A172 (cell line): ENCODE measurements around the gene MYO18A. TPM values are rescaled to one million over a fixed set of nuclear protein-coding genes. Genes with fewer than 3 reads are reported as not detected.

Experiments
- DNase-seq: peaks from one replicate; pipeline ENCODE4 v3.0.0-alpha.2; 2015; ENCODE audit warnings: low spot score
- total RNA-seq: library from RNA; depleted of rRNA; stranded (reverse); fragments of >200 nt; shearing (Covaris generic); gene quantifications from 2 replicates; pipeline ENCODE4 v1.2.3, GENCODE V29; 2014

The MYO18A gene
- total RNA-seq, 1 experiment from 2014 or later = 35.8 TPM

DNA sequence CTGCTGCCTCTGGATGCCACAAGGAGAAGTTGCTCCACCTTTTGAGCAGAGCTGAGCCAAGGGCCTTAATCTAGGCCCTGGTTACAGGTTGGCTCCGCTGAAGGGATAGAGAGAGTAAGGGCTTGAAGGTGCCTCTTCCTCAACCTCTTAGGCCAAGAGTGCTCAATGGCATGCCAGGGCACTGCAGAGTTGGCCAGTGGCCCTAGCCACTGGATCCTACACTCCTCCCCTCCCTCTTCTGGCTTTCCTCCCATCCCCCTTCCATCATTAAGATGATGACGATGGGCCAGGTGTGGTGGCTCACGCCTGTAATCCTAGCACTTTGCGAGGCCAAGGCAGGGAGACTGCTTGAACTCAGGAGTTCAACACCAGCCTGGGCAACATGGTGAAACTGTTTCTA is 50.5 kb downstream of the MYO18A start:
- no peak for DNase-seq

DNA sequence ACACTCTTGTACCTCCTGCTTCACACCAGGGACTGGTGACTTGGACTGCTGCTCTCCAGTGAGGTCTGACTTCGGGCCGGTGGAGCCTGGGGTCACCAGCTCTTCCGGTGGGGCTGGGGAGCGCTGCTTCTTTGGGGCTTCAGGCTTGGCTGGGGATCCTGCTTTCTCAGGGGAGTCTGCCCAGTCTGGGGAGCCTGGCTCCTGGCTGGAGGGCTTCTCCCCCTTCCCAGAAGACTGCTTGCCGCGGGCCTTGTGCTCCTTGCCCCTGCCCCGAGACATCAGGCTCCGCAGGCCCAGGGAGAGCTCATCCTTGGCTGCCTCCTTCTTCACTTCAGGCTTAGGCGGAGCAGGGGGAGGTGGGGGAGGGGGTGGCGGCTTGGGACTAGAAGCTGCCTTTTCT is 52.4 kb downstream of the MYO18A start:
- no peak for DNase-seq

DNA sequence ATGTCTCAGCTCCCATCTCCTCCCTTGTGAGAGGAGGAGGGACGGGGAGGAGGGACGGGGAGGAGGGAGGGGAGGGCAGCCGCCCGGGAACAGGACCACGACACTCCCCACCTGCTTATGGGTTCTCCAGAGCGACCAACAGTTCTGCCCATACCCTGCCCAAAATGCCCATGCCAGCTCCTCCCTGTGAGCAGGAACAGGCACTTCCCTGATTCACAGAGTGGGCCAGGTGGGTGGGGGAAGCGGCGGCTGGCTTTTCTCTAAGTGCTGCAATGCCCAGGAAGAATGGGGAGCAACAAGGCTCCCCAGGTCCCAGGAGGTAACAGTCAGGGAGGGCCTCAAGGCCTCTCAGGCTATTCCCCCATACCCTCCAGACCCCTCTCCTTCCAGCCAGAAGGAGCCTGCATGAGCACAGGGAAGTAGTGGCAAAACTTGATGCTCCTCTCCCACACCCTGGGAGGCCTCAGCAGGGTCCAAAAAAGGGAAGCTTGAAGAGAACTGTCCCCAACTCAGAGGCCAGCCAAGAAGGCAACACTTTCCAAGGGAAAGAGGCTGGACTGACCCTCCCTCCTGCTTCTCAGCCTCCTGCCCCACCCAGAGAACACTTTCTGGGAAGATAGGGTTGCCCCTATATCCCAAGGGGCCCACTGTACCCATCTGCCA is 53.8 kb downstream of the MYO18A start:
- DNase-seq = no peak

DNA sequence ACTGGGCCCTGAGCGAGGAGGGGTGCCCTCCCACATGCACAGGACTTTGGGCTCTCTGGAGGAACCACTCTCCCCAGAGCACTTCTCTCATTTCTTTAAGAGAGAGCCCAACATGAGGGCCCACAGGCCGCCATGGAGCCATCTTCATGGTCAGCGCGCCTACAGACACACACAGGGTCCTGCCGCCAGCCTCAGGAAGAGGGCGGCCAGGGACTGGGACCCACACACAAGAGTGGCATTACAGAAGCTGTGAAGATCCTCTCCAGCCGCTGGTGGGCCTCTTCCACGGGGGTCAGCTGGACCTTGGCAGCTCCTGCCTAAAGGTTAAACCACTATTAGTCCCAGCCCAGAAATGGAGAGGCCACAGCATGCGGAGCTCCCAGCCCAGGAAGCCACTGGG is 54.5 kb downstream of the MYO18A start:
- DNase-seq = no peak

DNA sequence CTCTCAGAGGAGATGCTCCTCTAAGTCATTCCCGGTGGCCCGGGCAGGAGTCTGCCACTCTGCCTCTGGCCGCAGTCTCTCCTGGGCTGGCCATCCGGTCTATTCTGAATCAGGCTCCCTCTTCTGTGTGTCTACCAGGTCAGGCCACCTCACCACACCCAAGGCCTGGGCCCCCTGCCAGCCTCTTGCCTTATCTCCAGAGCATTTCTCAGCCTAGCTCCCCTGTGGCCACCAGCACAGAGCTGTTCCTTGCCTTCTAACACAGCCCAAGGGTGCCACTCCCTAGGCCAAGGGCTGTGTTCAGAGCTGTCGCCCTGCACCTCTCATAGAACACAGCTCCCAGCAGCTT is 55.3 kb downstream of the MYO18A start:
- peak; percentile 96 for DNase-seq

DNA sequence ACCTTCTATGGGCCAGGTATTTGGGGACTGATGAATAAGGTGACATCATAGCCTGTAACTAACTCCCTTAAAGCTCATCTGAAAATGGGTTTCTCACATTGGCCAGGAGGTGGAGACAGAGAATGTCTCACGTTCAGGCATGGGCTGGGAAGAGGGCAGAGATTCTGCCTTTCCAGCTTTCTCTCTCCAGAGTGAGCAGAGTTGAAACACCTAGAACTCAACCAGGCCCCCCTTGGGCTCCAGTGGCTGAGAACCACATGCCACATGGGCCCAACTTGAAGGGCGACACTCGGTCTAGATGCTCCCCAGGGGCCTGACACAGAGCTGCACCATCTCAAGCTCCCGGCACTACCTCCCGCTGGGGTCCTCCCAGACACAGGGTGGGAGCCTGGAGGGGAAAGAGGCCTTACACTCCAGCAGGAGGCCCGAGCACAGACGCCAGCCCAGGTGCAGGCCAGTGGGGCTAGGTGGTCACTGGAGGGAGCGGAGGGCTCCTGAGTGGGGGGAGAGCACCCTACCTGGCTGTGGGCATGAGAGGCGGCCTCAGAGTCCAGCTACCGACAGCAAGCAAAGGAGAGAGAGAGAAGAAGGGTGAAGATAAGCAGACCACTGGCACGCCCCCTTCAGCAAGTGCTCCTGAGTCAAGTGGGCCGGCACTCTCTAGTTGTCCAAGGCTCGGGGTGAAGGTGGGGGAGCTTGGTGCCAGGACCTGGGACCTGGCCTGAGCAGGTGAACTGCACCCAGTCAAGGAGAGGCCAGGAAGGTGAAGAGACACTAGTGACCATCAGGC is 55.9 kb downstream of the MYO18A start:
- DNase-seq = peak; percentile 89

DNA sequence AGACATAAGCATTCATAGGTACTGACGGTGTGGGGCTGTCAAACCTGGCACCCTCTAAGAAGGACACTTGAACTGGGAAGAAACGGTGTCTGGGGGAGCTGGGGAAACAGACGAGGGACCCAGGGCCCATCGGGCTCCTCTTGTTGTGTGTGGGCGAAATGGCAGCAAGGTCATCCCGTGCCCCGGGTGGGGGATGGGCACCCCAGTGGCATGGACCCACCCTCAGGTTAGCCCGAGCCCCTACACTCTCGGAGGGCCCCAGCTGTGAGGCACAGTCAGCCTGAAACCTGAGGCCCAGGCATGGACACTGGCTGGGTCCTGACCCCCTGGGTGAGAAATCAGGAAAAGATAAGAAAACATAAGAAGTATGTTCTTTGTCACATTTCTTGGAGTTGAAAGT is 57.1 kb downstream of the MYO18A start:
- no peak for DNase-seq

DNA sequence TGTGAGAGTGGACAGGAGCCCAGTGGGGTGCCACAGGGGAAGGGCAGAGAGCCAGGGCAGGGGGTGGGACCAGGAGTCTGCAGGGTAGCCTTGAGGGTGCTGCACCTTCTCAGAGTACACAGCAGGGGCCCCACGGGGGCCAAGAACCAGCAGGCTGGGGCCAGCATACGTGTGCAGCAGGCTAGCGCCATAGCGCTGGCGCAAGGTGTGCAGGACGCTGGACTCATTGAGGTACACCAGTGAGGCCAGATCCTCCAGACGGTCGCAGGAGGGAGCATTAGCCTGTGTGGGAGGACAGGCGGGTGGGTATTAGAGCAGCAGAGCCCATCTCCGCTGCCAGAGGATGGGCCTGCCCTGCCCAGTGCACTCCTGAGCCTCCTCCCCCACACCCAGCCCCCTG is 58.8 kb downstream of the MYO18A start:
- no peak for DNase-seq

DNA sequence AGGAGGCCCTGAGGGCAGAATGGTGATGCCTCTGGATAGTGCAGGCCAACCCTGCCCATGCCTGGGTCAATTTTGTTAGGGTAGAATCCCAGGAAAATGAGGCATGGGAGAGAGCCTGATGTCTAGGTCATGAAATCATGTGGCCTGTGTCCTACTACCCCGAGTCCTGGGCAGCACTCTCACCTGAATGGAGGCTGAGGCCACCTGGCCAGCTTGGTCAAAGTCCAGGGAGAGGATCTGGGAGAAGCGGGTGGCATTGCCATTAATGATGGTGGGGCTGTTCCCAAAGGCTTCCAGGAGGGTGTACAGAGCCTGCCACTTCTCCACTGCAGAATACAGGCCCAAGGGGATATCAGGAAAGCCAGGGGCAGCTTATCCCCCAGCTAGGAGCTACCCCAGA is 59.8 kb downstream of the MYO18A start:
- no peak for DNase-seq

DNA sequence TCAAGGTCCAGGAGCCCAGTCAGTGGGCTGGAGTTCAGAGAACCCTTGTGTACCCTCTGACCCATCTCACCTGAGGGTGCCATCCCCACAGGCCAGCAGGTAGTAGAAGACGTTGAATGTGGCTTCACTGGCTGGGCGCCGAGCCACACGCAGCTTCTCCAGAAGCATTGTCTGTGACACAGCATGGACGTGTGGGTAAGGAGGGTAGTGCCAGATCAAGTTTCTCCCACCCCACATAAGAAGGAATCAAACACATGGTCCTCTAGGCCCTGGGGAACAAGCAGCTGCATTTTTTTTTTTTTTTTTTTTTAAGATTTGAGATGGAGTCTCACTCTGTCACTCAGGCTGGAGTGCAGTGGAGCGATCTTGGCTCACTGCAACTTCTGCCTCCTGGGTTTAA is 60.9 kb downstream of the MYO18A start:
- no peak for DNase-seq

DNA sequence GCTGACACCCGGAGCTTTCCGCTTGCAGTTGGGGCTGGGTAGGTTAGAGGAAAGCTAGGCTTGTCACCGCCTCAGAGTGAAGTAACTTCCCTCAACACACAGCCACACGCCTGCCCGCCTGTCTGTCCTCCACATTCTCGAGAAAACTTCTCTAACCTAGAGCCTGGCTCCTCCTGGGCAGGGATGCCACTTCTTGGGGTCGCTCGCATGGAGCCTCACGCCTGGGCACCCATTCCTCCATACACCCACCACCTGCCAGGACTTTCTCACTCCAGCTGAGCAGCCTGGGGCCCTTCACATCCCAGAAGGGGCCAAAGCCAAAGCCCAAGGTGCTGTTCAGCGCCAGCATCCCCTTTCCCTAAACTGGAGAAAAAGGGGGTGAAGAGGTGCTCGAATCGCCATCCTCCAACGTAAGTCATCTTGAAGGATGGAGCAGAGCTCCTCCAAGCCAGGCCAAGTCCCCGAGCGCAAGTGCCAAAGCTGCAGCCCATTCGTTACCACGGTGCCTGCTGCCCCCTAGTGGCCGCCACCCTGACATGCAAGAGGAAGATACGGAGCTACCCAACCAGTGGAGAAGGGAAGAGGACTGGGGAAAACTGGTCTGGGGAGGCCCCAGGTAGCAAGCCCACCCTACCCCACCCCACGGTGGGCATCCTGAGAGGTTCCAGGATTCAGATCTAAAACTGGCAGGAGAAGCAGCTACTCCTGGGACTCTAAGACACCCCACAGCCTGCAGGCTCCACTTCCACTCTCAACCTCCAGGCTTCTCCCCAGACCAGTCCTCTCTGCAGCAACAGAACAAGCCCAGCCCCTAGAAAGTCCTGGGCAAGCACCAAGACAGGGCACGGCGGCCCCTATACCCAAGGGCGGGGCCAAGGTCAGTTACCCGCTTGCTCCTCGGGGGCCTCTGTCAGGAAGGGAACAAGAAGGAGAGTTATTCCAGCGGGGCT is 63.1 kb downstream of the MYO18A start:
- DNase-seq = peak; percentile 60

DNA sequence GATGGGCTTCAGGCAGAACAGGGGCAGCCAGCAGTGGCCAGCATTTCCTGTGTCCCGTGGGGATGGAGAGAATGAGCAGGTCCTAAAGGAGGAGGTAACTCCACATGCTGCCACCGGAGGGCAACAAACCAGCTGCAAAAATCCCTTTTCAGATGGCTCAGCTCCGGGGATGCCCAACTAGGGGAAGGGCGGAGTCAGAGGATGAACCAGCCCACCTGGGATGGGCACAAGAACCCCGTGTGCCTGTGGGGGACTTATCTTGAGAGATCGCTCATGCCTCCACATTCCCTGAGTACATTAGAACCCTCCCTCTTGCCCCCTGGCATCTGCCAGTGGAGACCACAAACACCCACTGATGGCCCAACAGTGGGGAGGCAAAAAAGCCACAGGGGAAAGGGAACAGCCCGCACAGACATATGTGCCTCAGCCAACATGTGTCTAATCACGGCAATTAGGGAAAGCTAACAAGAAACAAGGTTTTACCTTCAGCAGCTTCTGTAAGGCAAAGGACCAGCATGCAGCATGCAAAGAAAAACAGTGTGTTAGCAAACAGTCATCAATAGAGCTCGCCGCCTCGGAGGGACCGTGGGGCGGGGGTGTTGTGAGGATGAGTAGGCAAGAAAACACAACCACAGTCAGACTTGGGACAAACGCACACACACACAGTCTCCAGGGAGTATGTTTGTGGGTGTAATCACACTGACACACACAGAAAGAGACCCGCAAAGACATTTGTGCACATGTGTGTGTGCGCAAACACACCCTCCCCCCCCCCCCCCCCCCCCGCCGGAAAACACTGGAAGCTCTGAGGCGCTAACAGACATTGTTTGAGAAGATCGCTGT is 64.0 kb downstream of the MYO18A start:
- DNase-seq = peak; percentile 89

DNA sequence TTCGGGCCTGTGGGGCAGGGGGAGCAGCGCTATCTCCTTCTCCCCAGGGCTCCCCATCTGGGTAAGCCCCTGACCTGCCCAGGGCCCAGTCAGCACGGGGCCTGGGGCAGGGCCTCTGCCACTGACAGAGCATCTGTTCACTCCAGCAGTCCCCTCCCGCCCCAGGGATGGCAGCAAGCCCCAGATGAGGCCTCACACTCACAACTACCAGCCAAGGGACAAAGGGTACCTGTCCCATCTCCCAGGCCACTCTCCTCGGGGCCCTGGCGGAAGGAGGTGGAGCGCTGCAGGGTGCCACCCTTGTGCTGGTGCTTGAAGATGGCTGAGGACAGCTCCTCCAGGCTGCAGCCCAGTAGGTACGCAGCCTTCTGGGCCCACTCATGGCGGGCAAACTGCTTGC is 64.8 kb downstream of the MYO18A start:
- no peak for DNase-seq

DNA sequence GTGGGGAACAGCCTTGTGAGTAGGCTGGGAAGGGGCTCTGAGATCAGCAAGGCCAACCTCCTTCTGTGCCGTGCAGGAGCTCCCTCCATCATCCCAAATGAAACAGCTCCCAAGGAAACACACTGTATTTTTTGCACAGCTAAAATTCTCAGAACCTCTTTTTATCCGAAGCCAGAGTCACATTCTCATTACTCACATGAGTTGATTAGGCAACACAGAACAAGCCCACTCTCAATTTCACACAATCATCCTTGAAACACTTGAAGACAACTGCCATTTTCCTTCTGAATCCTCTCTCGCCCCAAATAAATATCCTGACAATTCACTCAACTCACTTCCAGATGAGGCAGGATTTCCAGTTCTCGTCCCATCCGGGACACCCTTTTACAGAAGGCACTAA is 66.1 kb downstream of the MYO18A start:
- DNase-seq = no peak

DNA sequence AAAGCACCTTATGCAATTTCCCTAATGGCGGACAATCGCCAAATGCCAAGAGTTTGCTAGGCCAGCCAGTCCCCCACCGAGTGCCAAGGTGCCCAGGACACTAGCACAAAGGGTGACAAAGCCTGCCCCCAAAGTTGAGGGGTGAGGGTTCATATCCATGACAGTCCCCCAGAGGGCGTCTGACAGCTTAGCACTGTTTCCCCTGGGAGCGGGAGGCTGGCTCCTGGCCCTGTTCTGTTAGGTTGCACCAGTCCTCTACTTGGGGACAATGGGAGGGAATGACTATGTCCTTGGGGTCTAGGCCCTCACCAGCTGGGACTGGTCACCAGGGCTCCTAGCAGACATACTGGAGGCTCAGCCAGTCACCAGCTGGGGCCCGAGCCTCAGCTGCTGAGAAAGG is 66.9 kb downstream of the MYO18A start:
- no peak for DNase-seq

DNA sequence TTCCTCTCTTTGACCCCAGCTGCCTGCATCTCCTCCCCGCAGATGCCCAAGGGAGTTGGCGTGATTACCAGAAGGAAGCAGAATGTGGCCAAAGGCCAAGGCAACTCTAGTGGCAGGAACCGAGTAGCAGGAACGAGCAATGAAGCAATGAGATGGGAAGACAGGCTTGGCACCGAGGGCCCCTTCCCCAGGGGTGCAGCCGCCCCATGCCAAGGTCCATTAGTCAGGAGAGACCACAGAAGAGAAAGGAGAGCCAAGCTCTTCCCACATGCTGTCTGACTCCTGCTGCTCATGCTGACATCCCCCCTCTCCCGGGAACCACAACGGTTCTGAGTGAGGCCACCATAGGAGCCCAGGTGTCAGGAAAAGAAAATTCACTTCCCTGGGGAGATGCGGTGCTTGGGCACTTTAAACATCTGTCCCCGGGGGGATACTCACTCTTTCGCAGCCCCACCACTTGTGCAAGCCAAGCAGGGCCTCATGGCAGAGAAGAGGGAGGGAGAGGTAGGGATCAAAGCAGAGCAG is 67.4 kb downstream of the MYO18A start:
- peak; percentile 60 for DNase-seq

DNA sequence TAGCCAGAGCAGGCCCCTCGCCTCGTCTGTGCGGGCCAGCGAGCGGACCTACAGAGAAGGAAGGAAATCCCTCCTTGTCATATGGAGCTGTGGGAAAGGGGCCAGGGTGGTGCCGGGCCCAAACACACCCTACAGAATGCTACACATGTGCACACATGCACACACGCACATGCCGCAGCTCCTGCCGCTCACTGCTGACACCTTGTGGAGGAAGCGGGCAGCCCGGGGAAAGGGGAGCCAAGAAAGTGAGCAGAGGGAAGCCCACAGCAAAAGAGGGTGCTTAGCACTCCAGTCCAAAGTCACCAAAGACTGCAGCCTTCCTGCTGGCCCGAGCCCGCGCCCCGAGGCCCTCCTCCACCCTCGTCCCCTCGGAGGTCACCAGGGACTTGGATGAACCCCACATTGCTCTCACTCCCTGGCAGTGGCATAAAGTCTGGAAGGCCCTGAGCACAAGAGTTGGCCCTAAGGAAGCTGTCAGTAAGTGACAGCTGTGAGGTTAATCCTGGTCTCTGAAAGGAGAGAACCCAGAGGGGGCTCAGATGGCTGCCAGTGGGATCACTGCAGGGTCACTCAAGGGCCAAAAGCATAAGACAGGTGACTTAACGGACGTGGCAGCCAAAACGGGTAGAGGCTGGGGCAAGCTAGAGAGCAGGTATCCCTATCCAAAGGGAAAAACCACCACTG is 68.2 kb downstream of the MYO18A start:
- peak; percentile 48 for DNase-seq

DNA sequence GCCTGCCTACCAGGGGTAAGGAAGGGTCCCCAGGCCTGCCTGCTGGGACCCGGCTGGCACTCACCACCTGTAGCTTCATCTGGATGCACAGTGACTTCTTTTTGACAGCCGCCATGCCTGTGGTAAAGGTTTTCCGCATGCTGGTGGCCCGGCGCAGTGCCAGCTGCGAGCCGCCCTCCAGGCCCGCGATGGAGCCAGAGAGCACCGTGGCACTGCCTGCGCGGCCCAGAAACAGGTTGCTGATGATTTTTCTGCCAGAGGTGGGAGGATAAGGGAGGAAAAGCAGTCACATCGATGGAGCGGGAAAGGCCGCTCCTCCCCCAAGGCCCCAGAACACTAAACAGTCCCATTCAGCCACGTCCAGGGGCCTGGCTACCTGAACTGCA is 69.8 kb downstream of the MYO18A start:
- DNase-seq = no peak

DNA sequence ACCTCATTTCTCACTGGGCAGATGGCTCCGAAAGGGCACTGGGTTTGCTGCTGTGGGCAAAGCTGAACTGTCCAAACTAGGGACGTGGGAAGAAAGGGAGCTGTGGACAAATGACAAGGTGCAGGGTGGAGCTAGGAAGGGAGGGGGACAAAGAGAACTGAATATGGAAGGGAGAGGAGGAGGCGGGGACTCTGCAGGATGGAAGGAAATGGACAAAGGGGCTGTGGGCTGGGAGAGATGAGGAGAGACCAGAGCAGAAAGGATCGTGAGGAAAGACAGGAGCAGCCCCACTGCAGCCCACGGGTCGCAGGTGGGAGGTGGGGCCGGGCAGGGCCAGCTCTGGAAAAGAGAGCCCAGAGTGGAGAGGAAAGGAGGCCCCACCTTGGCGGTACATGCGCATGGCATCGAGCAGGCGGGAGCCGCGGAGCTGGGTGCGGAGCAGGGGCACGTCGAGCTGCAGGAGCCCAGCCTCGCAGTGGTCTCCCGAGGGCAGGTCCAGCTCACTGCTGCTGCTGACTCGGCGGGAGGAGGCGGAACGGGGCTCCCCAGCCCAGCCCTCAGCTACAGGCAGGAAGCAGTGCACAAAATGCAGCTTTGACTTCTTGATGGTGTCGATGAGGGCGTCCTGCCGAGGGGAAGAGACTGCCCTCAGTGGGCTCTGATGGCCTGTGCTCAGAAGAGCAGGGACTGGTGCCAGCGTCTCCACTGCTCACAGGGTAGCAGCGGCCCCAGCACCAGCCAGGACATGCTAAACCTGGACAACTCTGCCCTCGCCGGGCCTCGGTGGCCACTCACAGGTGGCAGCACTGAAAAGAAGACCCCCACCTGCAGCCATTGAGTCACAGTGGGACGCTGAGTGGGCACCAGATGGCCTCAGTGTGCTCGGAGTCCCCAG is 70.5 kb downstream of the MYO18A start:
- no peak for DNase-seq
